A549 (cell line): ENCODE data around the gene GRID1. TPM values are rescaled to one million over a fixed set of nuclear protein-coding genes. Genes with fewer than 3 reads are reported as not detected.

ENCODE experiments used
- ATAC-seq, 2 experiments: fragments of 200-7000 bp in 1 of 2; fragments of >200 bp in 1 of 2; cut with Nextera tagmentation in 1 of 2; cut with Tn5 transposase in 1 of 2; 3 replicates each; pipeline versions ENCODE4 v1.8.0 to v1.9.1; 2018 to 2020; ENCODE audit warnings: mild to moderate bottlenecking in 1 of 2, moderate library complexity in 1 of 2
- CTCF ChIA-PET: fragments of 300-600 bp; sonication (Branson Sonifier 250); formaldehyde crosslinking; extraction: SDS; loops from one replicate; lab custom pipeline; 2021; ENCODE audit warnings: antibody characterized with exemption, inconsistent platforms; lab: Yijun Ruan, JAX
- POLR2A ChIA-PET: fragments of 350-600 bp; formaldehyde crosslinking; extraction: SDS; loops from one replicate; lab custom pipeline; 2021; ENCODE audit warnings: antibody characterized with exemption, inconsistent platforms; lab: Yijun Ruan, JAX
- DNase-seq, 2 experiments: peaks; one replicate each; pipeline versions ENCODE4 v3.0.0 to v3.0.0-alpha.2; 2011 to 2016; ENCODE audit warnings: low read depth in 1 of 2, low spot score in 1 of 2
- FAIRE-seq: peaks from 2 replicates; lab custom pipeline; 2011; peaks lifted over from hg19 to GRCh38; lab: Jason Lieb, UNC
- H3K27ac ChIP-seq, 2 experiments: fragments of >200 bp; sonication (Bioruptor Twin); formaldehyde crosslinking; 3 replicates each; pipeline ENCODE4 v1.5.1; 2016 to 2017
- H3K4me1 ChIP-seq: fragments of >200 bp; sonication (Bioruptor Twin); formaldehyde crosslinking; 3 replicates; pipeline ENCODE4 v1.6.1; 2016
- H3K4me2 ChIP-seq: fragments of >200 bp; sonication (Bioruptor Twin); formaldehyde crosslinking; 3 replicates; pipeline ENCODE4 v1.6.1; 2016
- H3K4me3 ChIP-seq: fragments of >200 bp; sonication (Bioruptor Twin); formaldehyde crosslinking; 3 replicates; pipeline ENCODE4 v1.5.1; 2016
- H3K9me3 ChIP-seq: fragments of >200 bp; sonication (Bioruptor Twin); formaldehyde crosslinking; 3 replicates; pipeline ENCODE4 v1.6.1; 2016
- ATOH8 ChIP-seq: fragments of 250-450 bp; sonication (Bioruptor Pico); IDR thresholded peaks from 2 replicates; pipeline ENCODE4 v1.5.0; 2020; ENCODE audit warnings: low read depth, mild to moderate bottlenecking, moderate library complexity
- BCL3 ChIP-seq: fragments of >200 bp; sonication (Bioruptor Twin); formaldehyde crosslinking; IDR thresholded peaks from 3 replicates; pipeline ENCODE4 v1.6.1; 2016
- CBX2 ChIP-seq: fragments of 200-600 bp; sonication (generic); IDR thresholded peaks from 2 replicates; pipeline ENCODE4 v1.6.1; 2016; ENCODE audit warnings: low read depth, mild to moderate bottlenecking, borderline replicate concordance
- CHD4 ChIP-seq: fragments of 200-600 bp; sonication (generic); IDR thresholded peaks from 2 replicates; pipeline ENCODE4 v1.6.1; 2016; ENCODE audit warnings: antibody characterized with exemption, mild to moderate bottlenecking, borderline replicate concordance
- EHMT2 ChIP-seq: fragments of 200-600 bp; sonication (generic); IDR thresholded peaks from 2 replicates; pipeline ENCODE4 v1.6.1; 2016; ENCODE audit warnings: antibody characterized with exemption, low read depth, mild to moderate bottlenecking, moderate library complexity
- EP300 ChIP-seq, 2 experiments: fragments of >200 bp; sonication (Bioruptor Twin); formaldehyde crosslinking; IDR thresholded peaks; 2 replicates in 1 of 2; 3 replicates in 1 of 2; pipeline ENCODE4 v1.6.1; 2016 to 2017
- ESRRA ChIP-seq: fragments of 150-350 bp; IDR thresholded peaks from 2 replicates; pipeline ENCODE4 v1.6.1; 2014; ENCODE audit warnings: mild to moderate bottlenecking, low read length, borderline replicate concordance
- FOSL2 ChIP-seq, 2 experiments: fragments of 450-650 bp in 1 of 2; fragments of >200 bp in 1 of 2; sonication (Bioruptor Twin) in 1 of 2; formaldehyde crosslinking; IDR thresholded peaks; 2 replicates each; pipeline versions ENCODE4 v1.5.0 to v1.6.1; 2016 to 2020; ENCODE audit warnings: mild to moderate bottlenecking in 1 of 2, moderate library complexity in 1 of 2
- GATA3 ChIP-seq: IDR thresholded peaks from 2 replicates; pipeline ENCODE4 v1.6.1; 2012; ENCODE audit warnings: borderline replicate concordance
- HMGXB4 ChIP-seq: fragments of 250-450 bp; sonication (Bioruptor Pico); IDR thresholded peaks from 2 replicates; pipeline ENCODE4 v1.5.0; 2021; ENCODE audit warnings: mild to moderate bottlenecking, moderate library complexity, borderline replicate concordance
- HOXB13 ChIP-seq: fragments of 250-450 bp; sonication (Bioruptor Pico); IDR thresholded peaks from 2 replicates; pipeline ENCODE4 v1.5.0; 2020; ENCODE audit warnings: low read depth, mild to moderate bottlenecking, moderate library complexity
- JUN ChIP-seq, 2 experiments: fragments of >200 bp; sonication (Bioruptor Twin); formaldehyde crosslinking; IDR thresholded peaks; 2 replicates in 1 of 2; 3 replicates in 1 of 2; pipeline ENCODE4 v1.6.1; 2016 to 2017
- JUNB ChIP-seq: fragments of >200 bp; sonication (Bioruptor Twin); formaldehyde crosslinking; IDR thresholded peaks from 2 replicates; pipeline ENCODE4 v1.6.1; 2016
- MAFK ChIP-seq: fragments of 450-650 bp; IDR thresholded peaks from 2 replicates; pipeline ENCODE4 v1.6.1; 2014; ENCODE audit not compliant: partially characterized antibody
- MAX ChIP-seq: IDR thresholded peaks from 2 replicates; pipeline ENCODE4 v1.6.1; 2012
- MYC ChIP-seq: IDR thresholded peaks from 2 replicates; pipeline ENCODE4 v1.6.1; 2012; ENCODE audit warnings: mild to moderate bottlenecking, inconsistent platforms, low read length, improper control_type of control experiment, borderline replicate concordance
- NPAS2 ChIP-seq: fragments of 250-450 bp; sonication (Bioruptor Pico); IDR thresholded peaks from 2 replicates; pipeline ENCODE4 v1.8.0; 2022; ENCODE audit warnings: mild to moderate bottlenecking, moderate library complexity, borderline replicate concordance
- NR3C1 ChIP-seq: fragments of >200 bp; sonication (Bioruptor Twin); formaldehyde crosslinking; IDR thresholded peaks from 3 replicates; pipeline ENCODE4 v1.6.1; 2017
- PBX3 ChIP-seq: IDR thresholded peaks from 2 replicates; pipeline ENCODE4 v1.6.1; 2012
- PHF8 ChIP-seq: fragments of 200-600 bp; sonication (generic); IDR thresholded peaks from 2 replicates; pipeline ENCODE4 v1.6.1; 2016; ENCODE audit warnings: low read depth, mild to moderate bottlenecking, antibody characterized with exemption, moderate library complexity, borderline replicate concordance
- RARB ChIP-seq: fragments of 250-450 bp; sonication (Bioruptor Pico); IDR thresholded peaks from 2 replicates; pipeline ENCODE4 v1.8.0; 2021; ENCODE audit warnings: mild to moderate bottlenecking, moderate library complexity
- RFX5 ChIP-seq: fragments of 450-650 bp; IDR thresholded peaks from 2 replicates; pipeline ENCODE4 v1.7.1; 2014; ENCODE audit warnings: antibody characterized with exemption, mild to moderate bottlenecking, moderate library complexity
- SMC3 ChIP-seq: fragments of >200 bp; sonication (Bioruptor Twin); formaldehyde crosslinking; IDR thresholded peaks from 3 replicates; pipeline ENCODE4 v1.6.1; 2018; ENCODE audit warnings: inconsistent platforms
- SREBF2 ChIP-seq: fragments of 450-650 bp; IDR thresholded peaks from 2 replicates; pipeline ENCODE4 v1.6.1; 2014; ENCODE audit warnings: mild to moderate bottlenecking, moderate library complexity
- TP53 ChIP-seq: fragments of 250-450 bp; sonication (Bioruptor Pico); IDR thresholded peaks from 2 replicates; pipeline ENCODE4 v1.5.0; 2021; ENCODE audit warnings: mild to moderate bottlenecking, moderate library complexity
- WGBS: methylation state at CpG from one replicate; pipeline ENCODE4 v1.1.6; 2017; ENCODE audit errors: missing lambda C conversion rate; 5-methylcytosine and 5-hydroxymethylcytosine counted together
- polyA plus RNA-seq, 4 experiments: library from polyadenylated mRNA; depleted of rRNA in 3 of 4; stranded (reverse); fragments of >200 nt; fragmentation: RNase III in 1 of 4; extraction: RNeasy Plus Mini Kit Qiagen cat#74134 plus additional on column Dnase treatment in 1 of 4; gene quantifications; 2 replicates in 3 of 4; 3 replicates in 1 of 4; pipeline ENCODE4 v1.2.3, GENCODE V29; 2011 to 2017

Gene GRID1
- polyA plus RNA-seq, 2 of the 4 experiments (the other 2 are of a cell fraction) = 0.14 to 0.30 TPM

- no peak overlapping the region for H3K4me3 ChIP-seq
- no peak for DNase-seq
- FAIRE-seq = no peak
- 32% methylated on average over 8 of the region's 8 CpGs for WGBS
- TF ChIP-seq SMC3 (no peak), BCL3 (no peak), EHMT2 (no peak), MAFK (no peak), MAX (no peak), CBX2 (no peak), SREBF2 (no peak), JUN (IDR thresholded peaks at IDR 0.05) (no peak), RFX5 (no peak), HMGXB4 (no peak), NR3C1 (no peak), RARB (no peak), EP300 (IDR thresholded peaks at IDR 0.05) (no peak), MYC (no peak)
- H3K27ac ChIP-seq = no peak overlapping the region
- CTCF ChIA-PET = interaction anchor here (1.4 kb wide), 1 partner anchor 11 kb away, joined by 4 read pairs; no protein-coding TSS in a partner anchor
- ATAC-seq = no peak
- POLR2A ChIA-PET = no interaction called here
- no peaks in the 10 kb centered on the region for H3K4me1 ChIP-seq
- H3K9me3 ChIP-seq = no peaks in the 10 kb centered on the region
- no peak overlapping the region for H3K4me2 ChIP-seq
Measured at GRCh38 chr10:86187499-86188239, 178.9 kb downstream of the GRID1 start.

- no peak for FAIRE-seq
Measured at GRCh38 chr10:86186633-86187032, 180.0 kb downstream of the GRID1 start.

More at GRCh38 chr10:86186633-86187032, 180.0 kb downstream of the GRID1 start:
- ATAC-seq (no peak), DNase-seq (no peak)
- no peak overlapping the region for H3K4me3 ChIP-seq
- 45% methylated on average over 1 of the region's 1 CpG for WGBS
- CTCF ChIA-PET = no interaction called here
- H3K4me1 ChIP-seq = no peaks in the 10 kb centered on the region
- H3K27ac ChIP-seq = no peak overlapping the region
- TF ChIP-seq ATOH8 (no peak), ESRRA (no peak), CHD4 (no peak), EP300 (IDR thresholded peaks at IDR 0.05) (no peak), CBX2 (no peak), GATA3 (no peak), NPAS2 (CRISPR knock-in tag) (no peak), PBX3 (no peak), MAFK (no peak), RARB (no peak), EHMT2 (no peak), HOXB13 (CRISPR knock-in tag) (no peak), FOSL2 (IDR thresholded peaks at IDR 0.05) (no peak), FOSL2 (CRISPR knock-in tag; IDR thresholded peaks at IDR 0.05) (no peak), PHF8 (no peak), TP53 (CRISPR knock-in tag) (no peak), JUNB (no peak)
- no peak overlapping the region for H3K4me2 ChIP-seq
- POLR2A ChIA-PET = no interaction called here
- H3K9me3 ChIP-seq = no peaks in the 10 kb centered on the region
